Activated CD4-positive, alpha-beta T cell treated with anti-CD3 and anti-CD28 coated beads, Interleukin-2, Interleukin-4, amounts not matched to agents 100 ng/mL and 50 ng/mL, durations not matched to agents 16 hours and 8 hours (primary cell): Measurements from ENCODE around the gene PID1.

ENCODE experiments used
- DNase-seq: peaks from one replicate; pipeline ENCODE4 v3.0.0-alpha.2; 2020; ENCODE audit warnings: low spot score

Gene PID1

DNA sequence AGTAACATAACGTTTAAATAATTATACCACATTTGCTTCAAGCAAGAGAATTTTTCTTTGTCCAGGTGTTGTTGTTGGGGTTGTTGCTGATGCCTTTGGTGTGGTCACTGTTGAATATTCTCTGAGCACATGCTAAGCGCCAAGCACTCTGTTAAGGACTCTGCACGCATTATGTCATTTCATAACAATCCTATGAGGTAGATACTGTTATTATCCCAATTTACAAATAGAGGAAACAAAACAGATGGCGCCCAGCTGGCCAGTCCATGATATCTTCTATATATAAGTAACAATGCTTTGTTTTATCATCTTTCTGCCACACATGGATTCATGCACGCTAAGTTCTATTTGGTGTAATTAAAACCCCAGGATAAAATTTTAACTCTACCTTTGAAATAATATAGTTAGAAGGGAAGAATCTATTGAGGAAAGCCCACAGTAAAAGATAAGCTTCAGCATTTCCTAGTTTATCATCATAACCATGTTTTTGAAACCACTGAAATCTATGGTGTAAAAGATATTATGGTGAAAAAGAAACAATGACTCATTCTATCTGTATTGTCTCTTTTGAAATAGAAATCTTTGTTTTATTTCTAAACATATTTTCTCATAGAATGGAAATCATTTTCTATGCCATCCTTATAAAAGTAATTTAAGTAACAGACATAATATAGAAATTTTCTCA is 199.7 kb downstream of the PID1 start:
- no peak for DNase-seq

GRCh38 chr2:229066121-229066715 is 204.9 kb downstream of the PID1 start:
- DNase-seq, result no peak

DNA sequence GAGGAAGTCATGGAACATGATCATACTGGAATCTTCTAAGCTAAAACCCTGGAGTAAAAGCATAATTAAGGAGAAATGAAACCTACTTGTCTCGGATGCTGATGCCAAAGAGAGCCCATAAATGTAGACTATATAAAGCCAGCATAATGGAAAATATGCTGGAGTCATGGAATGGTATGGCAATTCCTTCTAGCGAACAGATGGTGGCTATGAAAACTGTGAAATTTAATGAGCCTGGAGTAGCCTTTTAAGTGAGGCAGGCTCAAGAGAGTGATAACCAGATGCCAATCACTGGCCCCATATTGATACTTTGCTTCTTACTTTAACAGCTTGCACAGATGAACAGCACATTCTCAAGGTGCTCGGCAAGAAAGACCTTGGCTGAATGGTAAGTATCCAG is 206.3 kb downstream of the PID1 start:
- no peak for DNase-seq

- no peak for DNase-seq
Observed at GRCh38 chr2:229060147-229060546, 210.9 kb downstream of the PID1 start.

DNA sequence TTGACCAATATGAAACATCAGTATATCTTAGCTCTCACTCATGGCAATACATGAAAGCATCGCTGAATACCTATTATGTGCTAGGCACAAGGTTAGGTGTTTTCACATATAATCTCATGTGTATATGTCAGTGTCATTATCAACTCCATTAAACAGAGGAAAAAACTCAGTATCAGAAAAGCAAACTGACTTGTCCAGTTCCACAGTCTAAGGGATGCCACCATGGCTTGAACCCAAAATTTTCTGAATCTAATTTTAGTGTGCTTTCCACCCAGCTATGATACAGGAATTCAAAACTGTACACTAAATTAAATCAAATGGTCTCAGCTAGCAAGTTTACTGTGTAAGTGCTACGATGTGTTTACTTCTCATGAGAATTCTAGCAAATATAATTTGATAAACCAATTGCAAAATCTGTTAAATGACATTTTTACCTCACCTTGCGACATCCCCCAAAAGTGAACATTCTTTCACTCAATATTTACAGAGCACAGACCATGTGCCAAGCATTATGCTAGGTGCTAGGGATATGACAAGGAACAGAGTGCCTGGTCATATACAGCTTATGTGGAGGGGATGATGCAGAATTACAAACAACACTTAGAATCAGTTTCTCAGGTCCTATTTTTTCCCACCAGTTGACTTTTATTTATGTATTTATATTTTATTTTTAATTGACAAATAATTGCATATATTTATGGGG is 211.6 kb downstream of the PID1 start:
- DNase-seq, result no peak

DNA sequence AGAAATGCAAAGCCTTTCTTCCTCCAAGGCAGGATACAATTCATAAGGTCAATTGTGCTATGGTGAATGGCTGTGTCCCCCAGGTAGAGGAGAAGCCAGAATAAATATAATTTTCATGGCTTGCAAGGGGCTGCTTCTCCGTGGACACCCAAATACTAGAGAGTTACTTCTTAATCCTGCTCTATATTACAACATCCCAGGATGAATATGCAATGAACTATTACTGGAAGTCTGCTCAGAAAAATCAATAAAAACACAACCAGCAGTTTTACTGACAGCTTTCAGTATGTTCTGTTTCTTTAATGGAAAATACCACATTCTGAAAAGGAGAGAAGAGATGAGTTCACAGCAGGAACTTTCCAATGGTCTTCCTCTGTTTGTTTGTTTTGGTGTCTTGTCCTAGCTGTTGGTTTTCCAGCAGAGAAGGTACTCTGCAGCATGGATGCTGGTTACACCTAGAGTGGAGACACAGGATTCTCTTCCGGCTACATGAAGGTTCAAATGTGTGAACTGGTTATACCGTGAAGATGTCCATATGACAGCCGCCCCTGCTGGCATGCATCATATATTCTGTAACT is 213.0 kb downstream of the PID1 start:
- DNase-seq, result no peak

- DNase-seq, result no peak
Observed at GRCh38 chr2:229054311-229054710, 216.8 kb downstream of the PID1 start.

DNA sequence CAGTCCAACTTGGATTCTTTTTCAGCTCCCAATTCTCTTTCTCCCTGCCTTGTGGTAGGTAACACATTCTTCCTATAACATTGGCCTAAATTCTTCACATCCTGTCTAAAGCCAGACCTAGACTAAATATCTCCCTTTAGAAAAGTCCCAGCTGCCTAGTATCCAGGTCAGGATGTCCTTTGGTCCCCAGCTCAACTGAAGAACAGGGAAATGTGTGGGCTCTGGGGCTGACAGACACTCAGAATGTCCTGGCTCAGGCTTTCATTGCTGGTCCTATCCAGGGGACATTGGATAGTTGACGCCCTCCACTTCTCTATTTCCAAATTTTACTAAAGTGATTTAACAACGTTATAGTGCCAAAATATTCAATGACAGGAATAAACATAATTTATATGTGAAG is 219.3 kb downstream of the PID1 start:
- DNase-seq, result no peak

DNA sequence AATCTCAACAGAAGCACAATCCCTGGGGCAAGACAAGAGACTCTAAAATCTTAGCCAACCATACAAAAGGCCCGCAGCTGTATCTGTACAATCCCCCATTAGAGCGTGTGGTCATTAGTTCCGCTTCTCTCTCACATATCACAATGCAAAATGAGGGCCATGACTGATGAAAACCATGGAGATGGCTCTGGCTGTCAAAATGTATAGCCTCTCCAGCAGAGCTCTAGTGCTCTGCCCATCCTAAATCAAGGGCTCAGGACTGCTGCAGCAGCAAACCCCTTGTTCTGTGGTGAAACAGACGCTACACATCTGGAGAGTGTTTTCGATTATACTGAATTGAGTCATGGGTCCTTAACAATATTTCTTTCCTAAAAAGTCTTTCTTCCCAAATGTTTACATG is 221.0 kb downstream of the PID1 start:
- DNase-seq, result no peak

- no peak for DNase-seq
Observed at GRCh38 chr2:229048134-229048533, 223.0 kb downstream of the PID1 start.

DNA sequence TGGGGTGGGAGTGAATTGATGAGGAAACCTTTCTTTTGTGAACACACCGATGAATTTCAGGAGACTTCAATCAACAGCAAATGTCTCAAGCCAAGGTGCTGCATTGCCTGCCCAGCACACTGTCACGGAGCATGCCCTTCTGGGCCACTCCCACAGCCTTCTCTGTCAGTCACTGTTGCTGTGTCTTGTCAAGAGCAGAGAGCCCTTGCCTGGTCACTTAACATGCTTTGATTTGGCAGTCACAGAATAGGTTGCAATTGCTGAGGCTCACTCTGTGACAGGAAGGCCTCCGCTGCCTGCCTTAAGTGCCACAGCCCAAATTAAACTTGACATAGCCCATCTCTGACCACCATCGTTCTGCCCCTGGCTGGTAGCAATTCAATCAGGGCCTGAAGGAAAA is 225.4 kb downstream of the PID1 start:
- no peak for DNase-seq

- DNase-seq, result no peak
Observed at GRCh38 chr2:229044581-229044980, 226.5 kb downstream of the PID1 start.

DNA sequence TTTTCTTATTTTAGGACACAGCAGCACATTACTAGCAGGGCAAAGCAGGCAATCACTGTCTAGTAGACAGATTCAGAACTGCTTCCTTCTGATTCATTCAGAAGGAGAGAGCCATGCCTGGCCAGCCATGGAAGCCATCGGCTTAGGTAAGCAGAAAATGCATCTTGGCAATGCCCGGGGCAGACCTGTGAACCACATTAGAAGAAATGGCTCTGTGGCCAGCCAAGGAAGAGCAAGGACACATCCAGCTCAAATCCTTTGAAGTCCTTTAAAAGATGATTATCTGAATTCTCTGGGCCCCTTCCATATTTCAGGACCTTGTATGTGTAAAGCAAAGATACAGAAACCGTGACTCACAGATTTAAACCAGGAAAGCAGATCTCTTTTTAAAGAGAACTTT is 227.4 kb downstream of the PID1 start:
- no peak for DNase-seq

GRCh38 chr2:229042349-229042748 is 228.7 kb downstream of the PID1 start:
- DNase-seq, result no peak

- DNase-seq, result no peak
Observed at GRCh38 chr2:229041691-229042090, 229.4 kb downstream of the PID1 start.

- DNase-seq, result no peak
Observed at GRCh38 chr2:229037621-229038020, 233.5 kb downstream of the PID1 start.

GRCh38 chr2:229033816-229034215 is 237.3 kb downstream of the PID1 start:
- DNase-seq, result no peak

- no peak for DNase-seq
Observed at GRCh38 chr2:229032608-229033234, 238.4 kb downstream of the PID1 start.

GRCh38 chr2:229027353-229028105 is 243.6 kb downstream of the PID1 start:
- no peak for DNase-seq

DNA sequence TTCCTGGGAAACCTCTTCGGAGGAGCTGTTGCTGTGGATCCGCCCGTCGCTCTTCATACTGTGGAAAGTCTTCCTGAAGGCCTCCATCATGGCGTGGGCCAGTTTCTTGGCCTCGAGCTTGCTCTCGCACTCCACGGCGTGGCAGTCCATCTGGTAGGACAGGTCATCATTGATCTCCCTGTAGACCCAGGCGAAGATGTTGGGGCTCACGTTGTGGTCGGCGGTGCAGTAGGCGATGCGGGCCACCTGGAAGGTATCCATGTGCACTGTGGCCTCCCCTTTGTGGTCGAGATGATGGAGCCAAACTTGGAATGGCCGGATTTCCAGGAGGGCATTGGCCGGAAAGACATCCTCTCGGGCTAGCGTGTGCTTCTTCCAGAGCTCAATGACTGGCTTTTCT is 245.4 kb downstream of the PID1 start:
- DNase-seq, result no peak

- DNase-seq, result no peak
Observed at GRCh38 chr2:229022652-229023051, 248.4 kb downstream of the PID1 start.

- DNase-seq, result no peak
Observed at GRCh38 chr2:229022071-229022470, 249.0 kb downstream of the PID1 start.
